ENCODE results near the gene PALD1.

GRCh38 chr10:70523057-70523456, 44.5 kb downstream of the PALD1 start:
- TF ChIP-seq SRF (IDR thresholded peaks at IDR 0.05; ENCODE audit: low read depth) (no peak), RAD21 (IDR thresholded peaks at IDR 0.05; ENCODE audit: low read depth) (no peak), MAX (IDR thresholded peaks at IDR 0.05) (no peak), EGR1 (IDR thresholded peaks at IDR 0.05; ENCODE audit: low read depth) (no peak), CTCF (IDR thresholded peaks at IDR 0.05 in 2 of 3, conservative IDR thresholded peaks at IDR 0.05 in 1 of 3; ENCODE audit: borderline replicate concordance in 1 of 3, insufficient read depth in 1 of 3, low read depth in 2 of 3, low read length in 2 of 3) (no peak), YY1 (IDR thresholded peaks at IDR 0.05; ENCODE audit: extremely low read depth, insufficient replicate concordance, low read depth, low read length) (no peak), EZH2phosphoT487 (IDR thresholded peaks at IDR 0.05; ENCODE audit: borderline replicate concordance) (no peak), POLR2AphosphoS5 (IDR thresholded peaks at IDR 0.05; ENCODE audit: low read depth, low read length) (no peak), REST (IDR thresholded peaks at IDR 0.05; ENCODE audit: low read depth) (no peak), ZNF274 (IDR thresholded peaks at IDR 0.05; ENCODE audit: low read depth, low read length) (no peak), EZH2 (IDR thresholded peaks at IDR 0.05) (no peak), ATF3 (IDR thresholded peaks at IDR 0.05) (no peak), POLR2A (IDR thresholded peaks at IDR 0.05; ENCODE audit: borderline replicate concordance, extremely low read depth, insufficient read depth, insufficient read length) (no peak), SIN3A (IDR thresholded peaks at IDR 0.05; ENCODE audit: low read depth) (no peak)

Data from HCT116 (cell line).